ENCODE measurements around the gene KHDC4.

GRCh38 chr1:155974208-155975115, 40.2 kb upstream of the KHDC4 start:
- TF ChIP-seq BACH2 (CRISPR knock-in tag; IDR thresholded peaks at IDR 0.05; ENCODE audit: borderline replicate concordance) (no peak), POU6F1 (CRISPR knock-in tag; IDR thresholded peaks at IDR 0.05; ENCODE audit: borderline replicate concordance, low read depth) (no peak), OSR1 (CRISPR knock-in tag; IDR thresholded peaks at IDR 0.05) (no peak), TCF4 (CRISPR knock-in tag; IDR thresholded peaks at IDR 0.05; ENCODE audit: borderline replicate concordance) (no peak), ZFP30 (CRISPR knock-in tag; IDR thresholded peaks at IDR 0.05) (no peak), GLIS3 (CRISPR knock-in tag; IDR thresholded peaks at IDR 0.05) (no peak), CSDC2 (CRISPR knock-in tag; IDR thresholded peaks at IDR 0.05) (no peak), CREB5 (CRISPR knock-in tag; IDR thresholded peaks at IDR 0.05; ENCODE audit: low read depth) (no peak), PATZ1 (CRISPR knock-in tag; IDR thresholded peaks at IDR 0.05; ENCODE audit: borderline replicate concordance) (no peak)

Data from SK-N-SH treated with all-trans-retinoic acid at 6 μM for 48 hours (cell line).